ENCODE measurements around the gene ST3GAL6. TPM values are rescaled to one million over a fixed set of nuclear protein-coding genes. Genes with fewer than 3 reads are reported as not detected.

Gene ST3GAL6
- total and polyA plus RNA-seq, 9 of the 15 experiments (the other 6 are each of a cell fraction or from before 2014, with no cell fraction given): 0.14 TPM; not detected in 8

- TF ChIP-seq CTCF (IDR thresholded peaks at IDR 0.05 in 2 of 3, conservative IDR thresholded peaks at IDR 0.05 in 1 of 3; ENCODE audit: insufficient read depth in 2 of 3, low read depth in 1 of 3, low read length in 3 of 3) (peak in 2 of 3 experiments; percentile 42 to 59; a peak in 3 of 6 replicates), NBN (IDR thresholded peaks at IDR 0.05; ENCODE audit: low read depth) (no peak)
These were observed 49.8 kb downstream of the ST3GAL6 start (continued) for GRCh38 chr3:98812851-98813374.

- ATAC-seq: no peak
- Histone ChIP-seq H3K4me2 (ENCODE audit: insufficient read depth, low read length) (no peak overlapping the region), H4K20me1 (replicated peaks; ENCODE audit: control insufficient read depth, insufficient read depth, low read length) (no peaks in the 10 kb centered on the region), H3K4me3 (no peak overlapping the region), H3K9me3 (replicated peaks; ENCODE audit: control insufficient read depth, insufficient read depth, low read depth, low read length) (no peaks in the 10 kb centered on the region), H3K9ac (ENCODE audit: insufficient read depth in 1 of 2, low read depth in 2 of 2, low read length in 2 of 2) (no peak overlapping the region), H3K27ac (ENCODE audit: extremely low read depth, low read depth, low read length) (no peak overlapping the region), H3K27me3 (ENCODE audit: control insufficient read depth in 2 of 2, insufficient read depth in 2 of 2, low read length in 2 of 2) (no peaks in the 10 kb centered on the region), H3K4me1 (replicated peaks in 1 of 2; ENCODE audit: control insufficient read depth in 2 of 2, insufficient read depth in 2 of 2, low read length in 2 of 2) (peaks cover 0 to 4% of the 10 kb centered on the region in 2 experiments; a peak in 1 of 5 replicates), H3K9me1 (ENCODE audit: control insufficient read depth, insufficient read depth, low read length) (no peaks in the 10 kb centered on the region), H3K79me2 (ENCODE audit: control insufficient read depth, insufficient read depth, low read length) (no peaks in the 10 kb centered on the region), H3K36me3 (ENCODE audit: control insufficient read depth, insufficient read depth, low read length) (peaks cover 13% of the 10 kb centered on the region; the same call in 2 of the 3 replicates), H2AFZ (ENCODE audit: low read depth, low read length) (no peak overlapping the region)
- CTCF ChIA-PET (ENCODE audit: low intra/inter-chr PET ratio): no interaction called here
- BruUV-seq (replicated peaks): no TSS peak
- 54% methylated on average over 3 of the region's 5 CpGs for WGBS (ENCODE audit: insufficient coverage, low coverage, missing lambda C conversion rate)
- no peak for DNase-seq (ENCODE audit: extremely low read depth in 1 of 4, low spot score in 3 of 4)
- TF ChIP-seq NFE2 (IDR thresholded peaks at IDR 0.05; ENCODE audit: low read depth) (0 out of 2 replicates have a peak, but pooled peaks have one; percentile 18), MBD2 (IDR thresholded peaks at IDR 0.05; ENCODE audit: borderline replicate concordance, low read depth) (no peak)
- no peak for FAIRE-seq
- POLR2A ChIA-PET: no interaction called here
- in situ Hi-C loops (cut with MboI) (loop anchor here (5.0 to 25.0 kb wide), 4 partner anchors 177 to 778 kb away; partner anchors contain the start of gene GABRR3), intact Hi-C loops (cut with micrococcal nuclease) (loop anchor here (5.0 kb wide), 1 partner anchor 937 kb away; no protein-coding TSS in a partner anchor)
These were observed 51.8 kb downstream of the ST3GAL6 start for GRCh38 chr3:98814817-98815420.

All from K562 (cell line).